Fibroblast of peridontal ligament (primary cell): ENCODE data around the gene KAZN.

Experiments
- DNase-seq: peaks from one replicate; pipeline ENCODE4 v3.0.0-alpha.2; 2010; ENCODE audit errors: extremely low read depth

KAZN gene

GRCh38 chr1:14614341-14614740 lies 15.9 kb downstream of the KAZN start:
- DNase-seq, result no peak

- no peak for DNase-seq
Observed at GRCh38 chr1:14615549-14616218, 17.2 kb downstream of the KAZN start.

- no peak for DNase-seq
Observed at GRCh38 chr1:14616632-14617396, 18.3 kb downstream of the KAZN start.

GRCh38 chr1:14617791-14618190 lies 19.3 kb downstream of the KAZN start:
- no peak for DNase-seq

- no peak for DNase-seq
Observed at GRCh38 chr1:14620941-14621340, 22.5 kb downstream of the KAZN start.

GRCh38 chr1:14623090-14623489 lies 24.6 kb downstream of the KAZN start:
- DNase-seq, result no peak

- no peak for DNase-seq
Observed at GRCh38 chr1:14624941-14625340, 26.5 kb downstream of the KAZN start.

- no peak for DNase-seq
Observed at GRCh38 chr1:14625572-14625971, 27.1 kb downstream of the KAZN start.

- no peak for DNase-seq
Observed at GRCh38 chr1:14625996-14626395, 27.5 kb downstream of the KAZN start.

GRCh38 chr1:14626869-14627607 lies 28.6 kb downstream of the KAZN start:
- no peak for DNase-seq

- no peak for DNase-seq
Observed at GRCh38 chr1:14627608-14628489, 29.4 kb downstream of the KAZN start.

- no peak for DNase-seq
Observed at GRCh38 chr1:14629363-14630014, 31.0 kb downstream of the KAZN start.

GRCh38 chr1:14630986-14631385 lies 32.5 kb downstream of the KAZN start:
- DNase-seq, result no peak

- no peak for DNase-seq
Observed at GRCh38 chr1:14631421-14631820, 32.9 kb downstream of the KAZN start.

GRCh38 chr1:14634486-14634885 lies 36.0 kb downstream of the KAZN start:
- no peak for DNase-seq

- no peak for DNase-seq
Observed at GRCh38 chr1:14635421-14635820, 36.9 kb downstream of the KAZN start.

GRCh38 chr1:14636897-14637632 lies 38.6 kb downstream of the KAZN start:
- no peak for DNase-seq

GRCh38 chr1:14639291-14640050 lies 41.0 kb downstream of the KAZN start:
- DNase-seq, result no peak

GRCh38 chr1:14642712-14643111 lies 44.2 kb downstream of the KAZN start:
- DNase-seq, result no peak

GRCh38 chr1:14646973-14647372 lies 48.5 kb downstream of the KAZN start:
- DNase-seq, result no peak
